ENCODE measurements around the gene SLC46A2.

GRCh38 chr9:112858625-112859147 lies 32.0 kb downstream of the SLC46A2 start:
- TF ChIP-seq CTCF (IDR thresholded peaks at IDR 0.05) (no peak), POLR2A (IDR thresholded peaks at IDR 0.05) (no peak)
